ENCODE results near the gene MAGEB1.

MAGEB1 gene, protein sequence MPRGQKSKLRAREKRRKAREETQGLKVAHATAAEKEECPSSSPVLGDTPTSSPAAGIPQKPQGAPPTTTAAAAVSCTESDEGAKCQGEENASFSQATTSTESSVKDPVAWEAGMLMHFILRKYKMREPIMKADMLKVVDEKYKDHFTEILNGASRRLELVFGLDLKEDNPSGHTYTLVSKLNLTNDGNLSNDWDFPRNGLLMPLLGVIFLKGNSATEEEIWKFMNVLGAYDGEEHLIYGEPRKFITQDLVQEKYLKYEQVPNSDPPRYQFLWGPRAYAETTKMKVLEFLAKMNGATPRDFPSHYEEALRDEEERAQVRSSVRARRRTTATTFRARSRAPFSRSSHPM

GRCh38 chrX:30246769-30247489 is at the start of gene MAGEB1:
Gene MAGEB1, plus strand, starts transcription at chrX:30247146. Its CDS starts 3,348 bp downstream, at chrX:30250494.
- no peak for DNase-seq

- DNase-seq = no peak
These were observed 34.8 kb upstream of the MAGEB1 start for GRCh38 chrX:30212172-30212571.

GRCh38 chrX:30215357-30215843 is 31.5 kb upstream of the MAGEB1 start, which contains the start of gene MAGEB2:
Gene MAGEB2, plus strand, starts transcription at chrX:30215563. Its CDS starts 3,018 bp downstream, at chrX:30218581.
- no peak for DNase-seq

DNA sequence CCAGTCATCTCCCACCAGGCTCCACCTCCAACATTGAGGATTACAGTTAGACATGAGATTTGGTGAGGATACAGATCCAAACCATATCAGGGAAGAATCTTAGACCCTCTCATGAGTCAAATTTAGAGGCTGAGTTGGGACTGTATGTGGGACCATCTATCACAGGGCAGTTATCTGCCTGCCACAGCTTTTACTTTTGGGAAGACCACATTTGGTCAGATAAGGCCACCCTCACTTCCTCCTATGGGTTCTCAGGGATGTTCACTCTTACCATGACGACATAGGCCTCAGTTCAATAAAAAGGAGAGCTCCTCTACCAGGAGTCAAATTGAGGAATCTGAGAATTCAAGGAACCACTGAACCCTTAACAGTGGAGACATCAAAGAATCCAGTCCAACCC is 29.5 kb upstream of the MAGEB1 start:
- no peak for DNase-seq

GRCh38 chrX:30219372-30219771 is 27.6 kb upstream of the MAGEB1 start:
- no peak for DNase-seq

- no peak for DNase-seq
These were observed 26.3 kb upstream of the MAGEB1 start for GRCh38 chrX:30220661-30221060.

DNA sequence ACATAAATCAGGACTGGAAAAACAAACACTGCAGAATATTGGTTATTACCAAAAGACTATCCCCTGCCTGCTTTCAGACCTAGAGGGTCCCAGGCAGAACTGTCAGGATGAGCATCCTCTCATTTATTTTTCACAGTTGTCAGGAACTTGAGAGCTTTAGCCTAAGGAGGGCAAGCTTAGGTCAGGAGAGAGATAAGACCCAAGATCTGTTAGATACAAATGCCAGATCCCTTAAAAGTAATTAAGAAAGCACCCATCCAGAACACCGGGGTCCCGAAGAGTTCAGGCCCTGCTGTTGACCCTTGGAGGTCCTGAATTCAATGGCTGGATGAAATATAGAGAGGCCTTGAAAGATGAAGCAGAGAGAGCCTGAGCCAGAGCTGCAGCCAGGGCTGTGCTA is 22.4 kb upstream of the MAGEB1 start:
- no peak for DNase-seq

GRCh38 chrX:30228526-30228925 is 18.4 kb upstream of the MAGEB1 start:
- no peak for DNase-seq

DNA sequence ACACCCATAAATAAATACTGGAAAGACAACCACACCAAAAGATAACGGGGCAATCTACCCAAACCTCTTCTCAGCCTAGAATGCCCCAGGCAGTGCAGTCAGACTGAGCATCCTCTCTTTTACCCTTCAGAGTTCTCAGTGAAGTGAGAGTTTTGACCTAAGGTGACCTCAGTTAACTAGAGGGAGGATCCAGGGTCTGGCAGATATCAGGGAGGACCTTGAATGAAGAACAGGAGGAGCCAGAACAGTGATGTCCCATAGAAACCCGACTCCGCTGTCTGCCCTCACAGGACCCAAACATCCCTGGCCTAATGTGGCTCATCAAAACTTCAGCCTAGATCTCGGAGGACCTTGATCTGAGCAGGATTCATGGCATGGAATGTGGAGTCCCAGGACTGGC is 16.6 kb upstream of the MAGEB1 start, which contains the start of gene MAGEB3:
TSS of gene MAGEB3 (plus strand) at position 263 of the 400 bp plus-strand sequence. CDS start 5,268 bp downstream, outside the sequence.
- no peak for DNase-seq

GRCh38 chrX:30241724-30242415 is 5.1 kb upstream of the MAGEB1 start, which contains the start of gene MAGEB4:
Gene MAGEB4, plus strand, starts transcription at chrX:30242000. Its CDS starts 136 bp downstream, at chrX:30242136.
- no peak for DNase-seq

DNA sequence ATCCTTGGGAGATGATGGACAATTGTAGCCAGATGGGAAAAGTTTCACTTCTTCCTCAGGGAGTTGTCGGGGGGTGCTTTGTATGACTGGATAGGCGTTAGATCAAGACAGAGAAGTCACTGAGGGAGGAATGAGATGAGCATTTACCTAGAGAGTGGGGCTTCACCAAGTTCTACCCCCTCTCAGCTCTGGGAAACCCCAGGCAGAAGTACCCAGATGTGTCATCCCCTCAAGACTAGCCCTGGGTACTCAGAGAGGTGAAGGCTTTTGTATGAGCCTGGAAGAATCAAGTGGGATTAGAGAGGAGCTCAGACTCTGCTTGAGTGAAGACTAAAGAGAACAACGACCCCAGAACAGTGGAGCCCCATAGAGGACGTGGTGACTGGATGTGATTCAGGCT is 1.9 kb downstream of the MAGEB1 start:
- no peak for DNase-seq

DNA sequence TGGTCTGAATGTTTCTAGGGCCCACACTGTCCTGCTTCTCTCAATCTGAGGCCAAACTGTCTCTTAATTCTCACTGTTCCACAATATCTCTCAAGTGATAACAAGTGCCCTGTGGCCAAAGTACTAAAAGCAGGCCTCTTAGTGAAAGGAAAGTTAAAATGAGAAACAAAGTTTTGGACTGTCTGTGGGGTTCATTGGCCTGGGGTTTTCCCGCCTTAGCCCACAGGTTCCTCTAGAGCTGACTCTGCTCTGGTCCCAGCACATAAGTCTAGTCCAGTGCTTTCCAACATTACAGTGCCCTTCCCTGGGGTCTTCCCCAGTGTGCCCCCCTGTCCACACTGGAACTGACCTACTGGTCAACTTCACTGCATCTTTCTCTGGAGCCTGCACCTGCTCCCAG is 6.3 kb downstream of the MAGEB1 start:
- no peak for DNase-seq

GRCh38 chrX:30259927-30260326 is 13.0 kb downstream of the MAGEB1 start:
- no peak for DNase-seq

DNA sequence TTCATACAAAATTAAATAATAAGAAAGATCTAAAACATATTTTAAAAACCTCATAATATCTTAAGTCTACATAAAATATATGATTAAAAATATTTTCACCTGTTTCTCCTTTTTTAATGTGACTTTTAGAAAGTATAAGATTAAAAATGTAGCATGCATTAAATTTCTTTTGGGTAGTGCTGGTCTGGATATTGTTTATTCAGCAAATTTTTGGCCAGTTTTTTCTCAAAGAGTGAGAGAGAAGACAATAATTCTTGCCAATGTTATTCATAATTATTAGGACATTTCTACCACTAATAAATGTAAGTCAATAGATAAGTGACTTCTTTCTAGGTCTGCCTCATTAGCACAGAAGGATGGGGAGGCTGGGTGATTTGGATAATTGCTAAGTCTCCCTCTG is 14.1 kb downstream of the MAGEB1 start:
- no peak for DNase-seq

DNA sequence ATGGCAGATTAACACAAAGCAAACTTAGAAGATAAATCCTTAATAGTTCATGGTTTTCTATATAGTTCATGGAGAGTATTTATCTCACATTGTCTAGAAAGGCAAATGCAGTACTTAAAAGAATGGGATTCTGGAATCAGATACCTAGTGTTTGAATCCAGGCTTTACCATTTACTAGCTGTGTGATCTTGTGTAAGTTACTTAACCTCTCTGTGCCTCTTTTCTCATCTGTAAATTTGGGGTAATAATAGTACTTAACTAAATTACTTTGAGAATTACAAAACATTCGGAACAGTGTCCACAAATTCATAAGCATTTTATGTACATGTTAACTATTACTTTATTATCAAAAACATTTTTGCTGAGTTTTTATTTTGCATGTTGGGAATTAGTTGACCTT is 15.8 kb downstream of the MAGEB1 start:
- no peak for DNase-seq

- DNase-seq = no peak
These were observed 23.7 kb downstream of the MAGEB1 start for GRCh38 chrX:30270639-30271038.

- no peak for DNase-seq
These were observed 28.6 kb downstream of the MAGEB1 start for GRCh38 chrX:30275498-30275897.

DNA sequence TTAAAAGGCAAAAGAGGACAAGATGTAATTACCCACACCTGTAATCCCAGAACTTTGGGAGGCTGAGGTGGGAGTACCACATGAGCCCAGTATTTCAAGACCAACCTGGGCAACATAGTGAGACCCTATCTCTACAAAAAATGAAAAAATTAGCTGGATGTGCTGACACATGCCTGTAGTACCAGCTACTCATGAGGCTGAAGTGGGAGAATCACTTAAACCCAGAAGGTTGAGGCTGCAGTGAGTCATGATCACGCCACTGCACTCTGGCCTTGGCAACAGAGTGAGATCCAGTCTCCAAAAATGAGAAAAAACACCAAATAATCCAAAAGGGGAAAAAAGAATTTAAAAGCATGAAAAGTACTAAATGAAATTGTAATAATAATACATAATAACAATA is 31.4 kb downstream of the MAGEB1 start:
- DNase-seq = no peak

DNA sequence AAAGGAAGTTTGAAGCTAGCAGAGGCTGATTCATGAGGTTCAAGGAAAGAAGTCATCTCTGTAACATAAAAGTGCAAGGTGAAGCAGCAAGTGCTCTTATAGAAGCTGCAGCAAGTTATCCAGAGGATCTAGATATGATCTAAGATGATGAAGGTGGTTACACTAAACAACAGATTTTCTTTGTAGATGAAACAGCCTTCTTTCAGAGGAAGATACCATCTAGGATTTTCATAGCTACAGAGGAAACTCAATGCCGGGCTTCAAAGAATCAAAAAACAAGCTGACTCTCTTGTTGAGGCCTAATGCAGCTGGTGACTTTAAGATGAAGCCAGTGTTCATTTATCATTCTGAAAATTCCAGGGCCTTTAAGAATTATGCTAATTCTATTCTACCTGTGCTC is 33.5 kb downstream of the MAGEB1 start:
- DNase-seq = no peak

GRCh38 chrX:30282527-30282926 is 35.6 kb downstream of the MAGEB1 start:
- DNase-seq = no peak

DNA sequence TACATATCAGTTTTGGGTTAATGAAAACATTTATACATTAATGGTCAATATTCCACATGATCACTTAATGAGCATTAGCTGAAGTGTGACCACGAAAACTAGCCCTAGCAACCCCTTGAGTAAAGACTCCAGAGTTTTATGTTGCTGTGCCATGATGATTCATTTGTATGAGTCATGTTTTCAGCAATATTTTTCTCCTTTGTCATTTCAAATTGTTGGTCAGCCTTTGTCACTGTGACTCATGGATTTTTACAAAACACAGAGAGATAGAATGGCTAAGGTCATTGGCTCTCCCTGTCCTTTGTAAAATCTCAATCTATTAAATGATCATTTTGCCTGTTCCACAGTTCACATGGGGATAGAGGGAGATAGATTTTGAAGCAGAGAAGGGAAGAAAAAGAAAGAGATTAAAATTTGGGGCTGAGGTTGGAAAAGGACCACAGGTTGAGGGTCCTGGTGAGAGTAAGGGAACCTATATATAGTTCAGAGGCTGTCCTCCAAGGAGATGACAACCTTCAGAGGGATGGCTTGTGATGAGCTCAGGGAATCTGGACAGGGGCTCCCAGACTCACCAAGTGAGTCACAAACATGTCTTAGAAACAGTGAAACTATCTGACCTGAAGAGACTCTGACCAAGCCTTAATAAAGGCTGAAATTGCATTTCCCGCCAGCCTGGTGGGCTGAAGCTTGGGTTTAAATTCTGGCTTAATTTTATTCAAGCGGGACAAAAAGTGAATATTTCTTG is 36.7 kb downstream of the MAGEB1 start:
- DNase-seq = no peak

- DNase-seq = no peak
These were observed 49.7 kb downstream of the MAGEB1 start for GRCh38 chrX:30296408-30297254.
